GM21526 (cell line): ENCODE results near the gene MZT2B.
"Not testable (repeated sequence)": the region's sequence is repeated elsewhere in the genome, so short reads cannot be mapped to it uniquely, and the experiment has no call there.

Experiments
- ATAC-seq: cut with Tn5 transposase; IDR thresholded peaks from one replicate; pipeline ENCODE4 v1.9.1; 2021; ENCODE audit warnings: moderate library complexity; ENCODE audit not compliant: unreplicated experiment, low FRiP score

Gene MZT2B

GRCh38 chr2:130198343-130198742, 16.3 kb downstream of the MZT2B start, which contains the start of gene TUBA3E:
Gene TUBA3E (minus strand): TSS chr2:130198439. CDS start chr2:130198360, 79 bp downstream.
- ATAC-seq = no peak

- not testable (repeated sequence) for ATAC-seq
Observed at GRCh38 chr2:130202518-130202917, 20.5 kb downstream of the MZT2B start.

GRCh38 chr2:130203150-130203549, 21.1 kb downstream of the MZT2B start:
- ATAC-seq = not testable (repeated sequence)

- ATAC-seq = not testable (repeated sequence)
Observed at GRCh38 chr2:130207051-130207450, 25.0 kb downstream of the MZT2B start.

GRCh38 chr2:130219147-130219546, 37.1 kb downstream of the MZT2B start:
- ATAC-seq = not testable (repeated sequence)

GRCh38 chr2:130220505-130220904, 38.4 kb downstream of the MZT2B start:
- not testable (repeated sequence) for ATAC-seq

- ATAC-seq = peak; percentile 87
Observed at GRCh38 chr2:130222523-130222922, 40.5 kb downstream of the MZT2B start.

GRCh38 chr2:130228005-130228404, 45.9 kb downstream of the MZT2B start:
- not testable (repeated sequence) for ATAC-seq

GRCh38 chr2:130228467-130229160, 46.6 kb downstream of the MZT2B start:
- not testable (repeated sequence) for ATAC-seq

- ATAC-seq = not testable (repeated sequence)
Observed at GRCh38 chr2:130229161-130229510, 47.1 kb downstream of the MZT2B start.

GRCh38 chr2:130230376-130230775, 48.3 kb downstream of the MZT2B start:
- ATAC-seq = not testable (repeated sequence)

- not testable (repeated sequence) for ATAC-seq
Observed at GRCh38 chr2:130230907-130231306, 48.8 kb downstream of the MZT2B start.

- ATAC-seq = no peak
Observed at GRCh38 chr2:130231656-130232055, 49.6 kb downstream of the MZT2B start.

GRCh38 chr2:130233066-130233465, 51.0 kb downstream of the MZT2B start:
- not testable (repeated sequence) for ATAC-seq

- not testable (repeated sequence) for ATAC-seq
Observed at GRCh38 chr2:130239581-130239980, 57.5 kb downstream of the MZT2B start.
